Measurements from ENCODE around the gene PKD2L1. TPM values are rescaled to one million over a fixed set of nuclear protein-coding genes. Genes with fewer than 3 reads are reported as not detected.

The PKD2L1 gene
- total RNA-seq, 1 experiment from 2014 or later = not detected

GRCh38 chr10:100239851-100240250 lies 90.2 kb downstream of the PKD2L1 start:
- intact Hi-C loops (cut with micrococcal nuclease; ENCODE audit: unreplicated experiment) = loop anchor here (10.0 kb wide), 1 partner anchor 395 kb away; no protein-coding TSS in a partner anchor

GRCh38 chr10:100238429-100238828 lies 91.6 kb downstream of the PKD2L1 start:
- Histone ChIP-seq H3K4me1 (ENCODE audit: insufficient read depth, low read length, poor library complexity, severe bottlenecking) (no peaks in the 10 kb centered on the region), H3K36me3 (ENCODE audit: insufficient read depth, low read length, poor library complexity, severe bottlenecking) (peaks cover 31% of the 10 kb centered on the region), H3K27me3 (replicated peaks; ENCODE audit: insufficient read depth, low read depth, low read length, poor library complexity) (no peaks in the 10 kb centered on the region), H3K4me3 (ENCODE audit: low read depth, low read length, poor library complexity, severe bottlenecking) (no peak overlapping the region), H3K27ac (ENCODE audit: low read depth, low read length, poor library complexity, severe bottlenecking) (no peak overlapping the region), H3K9me3 (ENCODE audit: low read depth, low read length, poor library complexity, severe bottlenecking) (no peaks in the 10 kb centered on the region)
- no TSS peak for BruUV-seq (replicated peaks)
- POLR2A ChIA-PET (ENCODE audit: low non-redundant PET) = no interaction called here
- CTCF ChIA-PET = no interaction called here
- intact Hi-C loops (cut with micrococcal nuclease; ENCODE audit: unreplicated experiment) = no loop called here
- DNase-seq (ENCODE audit: low spot score) = no peak
- TF ChIP-seq CTCF (conservative IDR thresholded peaks at IDR 0.05; ENCODE audit: low read depth, low read length) = no peak
- no peak for TF ChIP-seq EZH2 (IDR thresholded peaks at IDR 0.05; ENCODE audit: borderline replicate concordance, low read depth, low read length, poor library complexity, severe bottlenecking)

More at GRCh38 chr10:100239851-100240250, 90.2 kb downstream of the PKD2L1 start:
- no peaks in the 10 kb centered on the region for H3K9me3 ChIP-seq (ENCODE audit: low read depth, low read length, poor library complexity, severe bottlenecking)
- ChIA-PET CTCF (interaction anchor here (0.6 to 1.1 kb wide), 2 partner anchors 133 to 394 kb away, joined by 3 to 4 read pairs; no protein-coding TSS in a partner anchor), POLR2A (ENCODE audit: low non-redundant PET) (no interaction called here)
- no peak for DNase-seq (ENCODE audit: low spot score)
- H3K36me3 ChIP-seq (ENCODE audit: insufficient read depth, low read length, poor library complexity, severe bottlenecking) = peaks cover 31% of the 10 kb centered on the region
- no peak overlapping the region for H3K27ac ChIP-seq (ENCODE audit: low read depth, low read length, poor library complexity, severe bottlenecking)
- H3K4me1 ChIP-seq (ENCODE audit: insufficient read depth, low read length, poor library complexity, severe bottlenecking) = no peaks in the 10 kb centered on the region
- TF ChIP-seq EZH2 (IDR thresholded peaks at IDR 0.05; ENCODE audit: borderline replicate concordance, low read depth, low read length, poor library complexity, severe bottlenecking) (no peak), CTCF (conservative IDR thresholded peaks at IDR 0.05; ENCODE audit: low read depth, low read length) (no peak)
- no TSS peak for BruUV-seq (replicated peaks)
- H3K4me3 ChIP-seq (ENCODE audit: low read depth, low read length, poor library complexity, severe bottlenecking) = no peak overlapping the region
- H3K27me3 ChIP-seq (replicated peaks; ENCODE audit: insufficient read depth, low read depth, low read length, poor library complexity) = no peaks in the 10 kb centered on the region

Other genes with a start within 250 kb of the PKD2L1 start
- gene CPN1, start 248.4 kb downstream of the PKD2L1 start, total RNA-seq (2021) = not detected in 2 replicates
- gene ERLIN1, start 144.2 kb downstream of the PKD2L1 start, total RNA-seq (2021) = 54.1 and 54.9 TPM in 2 replicates
- gene CHUK, start 100.6 kb downstream of the PKD2L1 start, total RNA-seq (2021) = 28.6 and 30.3 TPM in 2 replicates
- gene CWF19L1, start 62.6 kb downstream of the PKD2L1 start, total RNA-seq (2021) = 37.3 and 39.8 TPM in 2 replicates
- gene BLOC1S2, start 43.5 kb downstream of the PKD2L1 start, total RNA-seq (2021) = 48.4 and 52.5 TPM in 2 replicates
- 519 and 559 TPM in 2 replicates for gene SCD, start 17.0 kb upstream of the PKD2L1 start, total RNA-seq (2021)
- not detected in 2 replicates for gene WNT8B, start 132.8 kb upstream of the PKD2L1 start, total RNA-seq (2021)
- gene SEC31B, start 189.6 kb upstream of the PKD2L1 start, total RNA-seq (2021) = 3.8 and 4.7 TPM in 2 replicates
- 293 and 297 TPM in 2 replicates for gene NDUFB8, start 199.6 kb upstream of the PKD2L1 start, total RNA-seq (2021)
- gene HIF1AN, start 205.7 kb upstream of the PKD2L1 start, total RNA-seq (2021) = 49.0 and 57.6 TPM in 2 replicates